VCaP (cell line): Measurements from ENCODE around the gene UBASH3B.

ENCODE experiments used
- H3K27ac ChIP-seq: fragments of 450-650 bp; 2 replicates; pipeline ENCODE4 v1.5.1; 2017
- CTCF ChIP-seq: fragments of 450-650 bp; conservative IDR thresholded peaks from 2 replicates; pipeline ENCODE4 v1.5.1; 2017; ENCODE audit warnings: mild to moderate bottlenecking, moderate library complexity

The UBASH3B gene

GRCh38 chr11:122803716-122804115 is 148.2 kb downstream of the UBASH3B start:
- H3K27ac ChIP-seq, result no peak overlapping the region
- TF ChIP-seq CTCF, result no peak

- no peak overlapping the region for H3K27ac ChIP-seq
- no peak for TF ChIP-seq CTCF
Observed at GRCh38 chr11:122804161-122804560, 148.6 kb downstream of the UBASH3B start.

GRCh38 chr11:122804796-122805195 is 149.3 kb downstream of the UBASH3B start:
- no peak overlapping the region for H3K27ac ChIP-seq
- no peak for TF ChIP-seq CTCF

GRCh38 chr11:122807731-122808477 is 152.4 kb downstream of the UBASH3B start:
- TF ChIP-seq CTCF, result no peak
- no peak overlapping the region for H3K27ac ChIP-seq

GRCh38 chr11:122808478-122808869 is 153.0 kb downstream of the UBASH3B start:
- no peak for TF ChIP-seq CTCF
- no peak overlapping the region for H3K27ac ChIP-seq

- TF ChIP-seq CTCF, result no peak
- no peak overlapping the region for H3K27ac ChIP-seq
Observed at GRCh38 chr11:122809866-122810265, 154.3 kb downstream of the UBASH3B start.

GRCh38 chr11:122811721-122812120 is 156.2 kb downstream of the UBASH3B start:
- H3K27ac ChIP-seq, result no peak overlapping the region
- TF ChIP-seq CTCF, result no peak
